NOMO-1 treated with dmso at 0.1 percent for 144 hours (cell line): ENCODE measurements around the gene C2CD2.

ENCODE experiments used
- DNase-seq: peaks from one replicate; lab custom pipeline; 2025; ENCODE audit not compliant: unreplicated experiment; lab: John Stamatoyannopoulos, UW

The C2CD2 gene

DNA sequence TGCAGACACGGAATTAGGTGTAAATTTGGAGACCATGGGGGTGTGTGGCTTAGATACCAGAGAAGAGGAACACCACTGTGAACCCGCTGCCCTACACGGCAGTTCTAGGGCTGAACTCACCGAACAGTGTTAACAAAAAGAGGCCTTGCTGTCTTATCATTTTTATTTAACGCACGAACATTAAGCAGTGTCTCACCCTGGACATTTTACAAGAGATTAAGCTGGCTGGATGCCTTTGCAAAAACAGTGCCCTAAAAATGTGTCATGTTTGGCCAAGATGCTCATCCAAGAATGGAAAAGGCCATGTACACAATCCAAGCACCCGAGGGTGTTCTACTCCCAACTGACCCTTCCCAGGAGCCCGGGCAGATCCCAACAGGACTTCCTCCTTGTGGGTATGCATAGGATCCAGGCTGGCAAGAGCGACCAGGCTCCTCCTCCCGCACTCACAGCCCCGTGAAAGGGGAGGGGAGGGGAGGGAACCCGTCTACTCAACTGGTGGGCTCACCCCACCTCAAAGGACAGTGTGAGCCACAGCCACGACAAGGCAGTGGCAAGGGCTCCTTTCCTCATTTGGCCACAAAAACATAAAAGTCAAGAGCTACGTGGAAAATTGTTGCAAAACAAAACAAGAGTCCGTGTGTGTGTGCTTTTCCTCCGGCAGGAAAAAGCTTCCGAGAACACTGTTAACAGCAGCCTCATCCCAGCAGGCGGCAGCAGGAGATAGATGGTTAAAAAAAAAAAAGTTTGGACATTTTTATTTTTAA lies 20.3 kb downstream of the C2CD2 start:
- no peak for DNase-seq

DNA sequence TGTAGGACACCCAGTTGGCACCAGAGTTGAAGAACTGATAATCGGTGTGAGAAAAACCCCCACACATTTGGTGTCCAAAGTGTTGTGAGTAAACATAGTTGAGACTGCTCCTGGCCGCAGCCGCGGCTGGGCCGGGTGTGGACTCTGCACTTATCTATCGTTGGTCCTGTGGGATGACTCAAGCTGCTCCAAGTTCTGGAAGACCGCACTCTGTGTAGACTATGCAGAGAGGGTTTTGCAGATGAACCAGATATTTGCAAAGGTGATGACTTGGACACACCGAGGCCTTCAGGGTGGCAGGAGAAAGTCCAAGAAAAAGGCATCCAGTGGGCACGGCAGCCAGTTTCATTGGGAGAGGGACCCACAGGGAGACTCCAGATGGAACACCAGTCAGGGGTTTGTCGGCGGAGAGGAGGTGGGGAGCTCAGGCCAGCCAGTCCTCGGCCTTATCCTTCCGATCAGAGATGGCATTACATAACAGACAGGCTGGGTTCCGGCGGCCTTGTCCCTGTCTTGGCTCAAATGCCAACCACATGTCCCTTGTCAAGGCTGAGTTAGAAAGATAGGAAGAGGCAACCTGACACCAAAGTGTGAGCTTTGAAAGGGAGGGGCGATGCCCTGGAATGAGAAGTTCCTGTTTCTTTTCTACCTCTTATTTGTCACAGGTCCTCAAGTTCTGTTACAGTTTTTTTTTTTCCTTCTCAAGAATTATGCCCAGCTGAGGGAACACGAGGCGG lies 21.1 kb downstream of the C2CD2 start:
- DNase-seq, result no peak

DNA sequence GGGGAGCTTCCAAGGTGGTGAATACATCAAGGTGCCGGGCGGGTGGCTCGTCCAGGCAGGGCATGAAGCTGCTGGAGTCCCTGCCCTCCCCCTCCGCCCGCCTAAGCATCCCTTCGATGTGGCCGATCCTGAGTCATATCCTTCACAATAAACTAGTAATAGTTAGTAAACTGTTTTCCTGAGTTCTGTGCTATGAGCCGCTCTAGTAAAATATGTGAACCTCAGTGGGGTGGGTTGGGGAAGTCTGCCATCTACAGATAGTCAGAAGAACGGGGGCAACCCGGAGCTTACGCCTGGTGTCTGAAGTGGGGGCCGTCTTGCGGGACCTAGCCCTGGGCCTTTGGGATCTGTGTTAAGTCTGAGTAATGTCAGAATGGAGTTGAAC lies 21.6 kb downstream of the C2CD2 start:
- no peak for DNase-seq

DNA sequence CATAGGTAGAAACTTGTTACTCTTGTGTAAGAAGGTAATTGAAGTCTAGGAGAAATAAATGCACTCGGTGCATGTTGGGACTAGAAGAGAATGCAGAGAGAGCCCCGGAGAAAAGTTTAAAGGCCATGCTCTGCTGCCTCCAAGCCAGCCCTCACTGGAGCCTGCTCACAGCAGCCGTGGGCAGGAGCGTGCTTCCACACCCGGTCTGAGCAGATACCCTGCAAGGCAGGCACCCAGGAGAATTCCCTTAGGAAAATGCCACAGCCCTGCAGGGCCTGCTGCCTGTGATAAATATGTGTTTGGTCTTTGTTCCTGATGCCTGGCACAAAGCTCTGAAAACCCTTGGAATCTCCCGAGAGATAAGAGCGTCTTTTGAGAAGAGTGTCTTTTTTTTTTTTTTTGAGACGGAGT lies 22.8 kb downstream of the C2CD2 start:
- no peak for DNase-seq

DNA sequence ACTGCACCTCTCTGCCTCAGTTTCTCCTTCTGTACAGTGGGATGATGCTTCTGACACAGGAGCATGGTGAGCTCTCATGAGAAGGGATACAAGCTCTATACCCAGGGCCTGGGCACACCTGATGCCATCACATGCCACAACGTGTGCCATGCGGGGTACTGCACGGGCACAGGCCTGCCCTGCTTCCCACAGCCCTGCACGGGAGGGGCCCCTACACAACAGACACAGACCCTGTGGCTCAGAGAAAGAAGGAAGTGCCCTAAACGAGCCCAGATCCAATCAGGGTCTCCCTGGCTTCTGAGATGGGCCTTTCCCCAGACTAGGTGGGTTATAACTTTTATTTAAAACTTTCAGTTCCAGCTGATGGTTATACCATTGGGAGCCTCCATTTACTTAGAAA lies 24.6 kb downstream of the C2CD2 start:
- no peak for DNase-seq

DNA sequence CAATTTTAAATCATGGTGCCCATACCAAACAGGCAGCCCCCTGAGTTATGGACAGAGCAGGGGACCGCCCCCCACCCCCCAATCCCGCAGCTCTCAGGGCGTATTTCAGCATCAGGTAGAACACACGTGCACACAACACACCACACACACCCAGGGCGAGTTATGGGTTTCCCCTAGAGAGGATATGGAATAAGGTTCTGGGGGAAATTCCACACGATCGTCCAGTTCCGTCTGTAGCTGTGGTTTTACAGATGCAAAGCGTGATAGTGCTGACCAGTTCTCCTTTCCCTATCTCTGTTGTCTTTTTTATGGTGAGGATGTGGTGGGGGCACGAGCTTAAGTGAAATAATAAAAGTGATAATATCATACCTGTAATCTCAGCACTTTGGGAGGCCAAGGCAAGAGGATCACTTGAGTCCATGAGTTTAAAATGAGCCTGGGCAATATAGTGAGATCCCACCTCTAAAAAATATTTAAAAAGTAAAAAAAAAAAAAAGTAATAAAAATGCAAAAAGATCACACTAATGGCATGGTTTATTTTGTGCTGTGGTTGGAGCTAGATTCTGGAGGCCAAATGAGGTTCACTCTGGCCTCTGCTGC lies 25.1 kb downstream of the C2CD2 start:
- DNase-seq, result no peak

DNA sequence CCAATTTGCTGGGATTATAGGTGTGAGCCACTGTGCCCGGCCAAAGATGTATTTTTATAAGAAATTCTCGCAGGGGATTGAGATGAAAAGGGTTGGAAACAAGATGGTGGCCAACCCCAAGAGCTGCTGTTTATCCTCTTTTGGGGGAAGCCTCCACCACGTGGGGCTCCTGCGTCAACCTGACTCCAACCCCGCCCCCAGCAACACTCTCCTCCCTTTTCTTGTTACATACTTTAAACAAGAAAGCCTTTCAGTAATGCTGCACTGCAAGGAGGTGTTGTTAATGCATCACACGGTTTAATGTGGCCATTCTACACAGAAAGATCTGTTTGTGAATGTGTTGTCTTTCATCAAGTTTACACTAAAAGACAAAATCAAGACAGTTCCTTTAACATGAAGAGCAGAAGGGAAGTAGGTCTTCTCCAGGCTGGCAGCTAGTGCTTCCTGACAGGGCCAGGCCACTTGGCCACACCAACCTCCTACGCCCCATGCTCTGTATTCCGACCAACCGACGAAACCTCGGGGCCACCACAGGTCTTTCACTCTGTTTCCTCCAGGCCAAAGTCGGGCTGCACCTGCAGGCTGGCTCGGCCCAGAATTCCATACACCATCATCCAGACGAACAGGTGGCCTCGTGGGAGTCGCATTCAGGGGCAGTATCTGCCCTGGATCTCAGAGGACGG lies 25.9 kb downstream of the C2CD2 start:
- no peak for DNase-seq

DNA sequence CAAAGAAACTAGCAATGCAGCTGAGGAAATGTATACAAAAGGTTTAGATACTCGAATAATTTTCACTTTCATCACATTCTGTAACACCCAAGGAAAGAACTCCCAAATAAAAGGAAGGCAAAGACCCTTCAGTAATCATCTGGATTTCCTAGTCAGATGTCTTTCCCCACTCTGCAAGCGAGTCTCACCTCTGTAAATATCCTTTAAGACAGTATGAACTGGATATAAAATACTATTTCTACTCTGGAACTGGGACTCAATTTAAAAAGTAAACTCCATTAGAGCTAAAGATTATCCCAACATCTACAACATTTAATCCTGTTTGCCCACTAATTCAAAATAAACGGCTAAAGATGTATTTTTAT lies 27.0 kb downstream of the C2CD2 start:
- DNase-seq, result no peak

DNA sequence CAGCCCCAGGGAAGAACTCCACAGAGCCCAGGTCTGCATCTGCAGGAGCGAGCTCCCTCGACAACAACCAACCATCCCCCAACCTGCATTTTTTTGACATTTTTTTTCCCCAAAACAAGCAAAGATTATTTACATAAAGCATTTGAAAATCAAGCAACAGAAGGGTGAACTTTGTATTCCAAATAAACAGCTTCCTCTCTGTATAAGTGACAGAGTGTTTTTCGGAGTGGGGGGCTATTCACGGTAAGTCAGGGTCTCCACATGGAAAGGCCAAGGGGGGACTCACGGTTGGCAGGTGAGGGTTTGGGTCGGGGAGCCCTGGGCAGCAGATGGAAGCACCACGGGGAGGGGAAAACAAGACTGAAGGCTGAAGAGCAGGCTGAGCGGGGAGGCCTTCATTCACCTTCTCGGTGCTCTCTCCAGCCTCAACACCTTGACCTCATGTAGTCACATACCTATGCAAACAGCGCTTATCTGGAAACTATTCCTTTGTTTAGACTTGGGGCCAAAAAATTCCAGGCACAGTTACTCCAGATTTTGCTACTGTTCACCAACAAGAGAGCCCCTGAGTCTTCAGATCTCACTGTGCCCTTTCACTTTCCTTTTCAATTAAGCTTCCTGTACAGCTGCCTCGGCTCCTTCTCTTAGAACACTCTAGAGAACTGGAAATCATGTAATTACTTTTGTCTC lies 27.6 kb downstream of the C2CD2 start:
- no peak for DNase-seq

DNA sequence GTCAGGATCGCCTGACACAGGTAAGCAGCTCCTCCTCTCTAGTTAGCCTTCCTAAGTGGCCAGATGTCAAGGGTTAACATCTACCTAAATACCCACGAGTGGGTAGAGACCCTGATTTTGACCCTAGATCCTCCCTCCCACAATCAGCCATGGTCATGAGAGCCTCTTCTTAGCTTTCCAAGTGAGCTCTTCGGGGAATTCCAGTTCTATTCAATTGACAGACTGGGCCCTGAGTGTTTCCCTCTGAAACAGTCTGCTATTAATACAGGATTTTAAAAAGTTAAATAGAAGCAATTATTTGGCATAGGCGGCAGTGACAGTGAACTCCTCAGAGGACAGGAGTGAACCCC lies 28.1 kb downstream of the C2CD2 start:
- DNase-seq, result no peak

DNA sequence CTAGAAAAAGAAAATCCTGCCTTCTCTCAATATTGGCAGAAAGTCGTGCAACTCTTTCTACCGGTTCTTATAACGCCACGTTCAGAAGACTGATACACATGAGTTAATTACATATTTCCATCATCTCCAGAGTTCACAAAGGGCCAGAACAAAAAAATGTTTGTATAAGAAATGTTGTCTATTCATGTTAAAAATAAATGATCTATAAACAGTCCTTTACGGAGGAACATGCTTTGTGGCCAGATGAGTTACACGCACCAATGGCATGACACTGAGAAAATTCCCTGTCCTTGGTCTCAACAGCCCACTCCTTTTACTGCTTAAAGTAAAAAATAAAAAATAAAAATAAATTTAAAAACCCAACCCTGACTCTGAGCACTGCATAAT lies 29.5 kb downstream of the C2CD2 start:
- DNase-seq, result no peak

DNA sequence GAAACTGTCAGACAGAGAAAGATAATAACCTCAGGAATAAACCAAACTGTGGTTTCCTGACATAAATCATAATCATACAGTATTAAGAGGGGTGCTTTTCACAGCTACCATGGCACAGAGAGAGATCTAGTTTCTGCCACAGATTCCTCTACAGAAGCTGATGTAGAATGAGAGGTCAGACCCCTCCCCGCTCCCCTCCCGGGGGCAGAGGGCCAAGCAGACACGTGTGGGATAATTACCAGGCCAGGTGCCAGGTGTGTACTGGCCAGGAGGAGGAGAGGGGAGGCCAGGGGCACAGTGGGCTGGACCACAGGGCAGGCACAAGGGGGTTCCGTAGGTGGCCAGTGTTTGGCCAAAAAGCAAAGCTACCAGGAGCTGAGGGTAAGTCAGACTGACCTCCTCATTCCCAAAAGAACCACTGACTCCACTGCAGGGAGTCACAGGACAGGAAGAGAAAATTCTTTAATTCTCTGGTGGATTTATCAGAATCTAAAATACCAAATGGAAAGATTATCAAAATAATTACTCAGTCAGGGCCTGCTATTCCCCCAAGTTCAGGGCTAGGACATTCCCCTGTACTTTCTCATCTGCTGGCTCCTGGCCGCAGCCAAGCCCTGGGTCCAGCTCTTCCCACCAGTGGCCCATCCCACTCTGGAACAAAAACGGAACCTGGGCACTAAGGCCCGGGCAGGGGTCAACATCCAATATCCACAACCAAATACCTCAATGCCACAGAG lies 30.0 kb downstream of the C2CD2 start:
- DNase-seq, result no peak

DNA sequence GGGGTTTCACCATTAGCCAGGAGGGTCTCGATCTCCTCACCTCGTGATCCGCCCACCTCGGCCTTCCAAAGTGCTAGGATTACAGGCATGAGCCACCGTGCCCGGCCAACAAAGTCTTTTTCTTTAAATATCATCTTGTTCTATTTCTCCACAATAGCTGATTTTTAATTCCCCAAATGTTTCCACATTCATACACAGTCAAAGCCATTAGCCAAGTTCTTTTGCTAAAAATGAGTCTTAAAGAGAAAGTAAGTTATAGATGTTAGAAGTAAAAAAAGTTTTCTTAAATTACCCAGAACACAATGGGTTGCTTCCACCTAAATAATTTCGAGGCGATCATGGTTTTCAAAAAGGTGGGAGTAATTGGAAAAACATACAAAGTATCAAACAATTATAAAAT lies 30.6 kb downstream of the C2CD2 start:
- DNase-seq, result no peak

DNA sequence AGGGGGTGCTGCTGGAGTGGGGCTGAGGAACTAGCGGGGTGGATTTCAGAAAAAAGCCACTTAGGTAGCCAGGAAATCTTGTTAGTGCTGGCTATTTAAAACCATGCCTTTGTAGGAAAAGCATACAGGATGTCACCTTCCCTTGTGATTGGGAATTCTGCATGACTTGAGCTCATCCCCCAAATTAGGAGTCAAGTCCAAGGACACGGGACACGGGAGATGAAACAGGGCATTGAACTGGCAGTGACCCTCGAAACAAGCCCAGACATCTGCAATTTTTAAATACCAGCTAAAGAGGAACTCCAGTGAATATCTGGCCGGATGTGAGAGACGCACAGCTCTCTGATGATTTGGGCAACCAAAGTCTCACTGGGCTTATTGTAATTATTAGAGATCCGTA lies 32.8 kb downstream of the C2CD2 start:
- DNase-seq, result peak; percentile 24

DNA sequence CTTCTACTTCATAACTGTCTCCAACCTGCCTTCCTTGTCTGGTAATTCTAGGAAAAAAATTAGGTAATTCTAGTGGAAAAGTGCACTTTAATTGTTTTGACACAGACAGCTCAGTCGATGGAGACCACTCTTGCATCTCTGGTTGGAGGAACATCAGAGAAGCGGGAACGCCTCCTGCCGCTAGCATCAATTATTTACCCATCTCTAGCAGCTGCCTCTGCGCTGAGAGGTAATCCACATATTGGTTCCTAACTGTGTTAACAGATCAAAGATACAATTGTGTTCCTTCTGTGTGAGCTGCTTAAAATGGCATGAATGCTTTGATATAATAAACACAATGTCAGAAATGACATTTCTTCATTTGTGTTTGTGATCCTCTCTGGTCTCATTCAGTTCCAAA lies 33.3 kb downstream of the C2CD2 start:
- no peak for DNase-seq

DNA sequence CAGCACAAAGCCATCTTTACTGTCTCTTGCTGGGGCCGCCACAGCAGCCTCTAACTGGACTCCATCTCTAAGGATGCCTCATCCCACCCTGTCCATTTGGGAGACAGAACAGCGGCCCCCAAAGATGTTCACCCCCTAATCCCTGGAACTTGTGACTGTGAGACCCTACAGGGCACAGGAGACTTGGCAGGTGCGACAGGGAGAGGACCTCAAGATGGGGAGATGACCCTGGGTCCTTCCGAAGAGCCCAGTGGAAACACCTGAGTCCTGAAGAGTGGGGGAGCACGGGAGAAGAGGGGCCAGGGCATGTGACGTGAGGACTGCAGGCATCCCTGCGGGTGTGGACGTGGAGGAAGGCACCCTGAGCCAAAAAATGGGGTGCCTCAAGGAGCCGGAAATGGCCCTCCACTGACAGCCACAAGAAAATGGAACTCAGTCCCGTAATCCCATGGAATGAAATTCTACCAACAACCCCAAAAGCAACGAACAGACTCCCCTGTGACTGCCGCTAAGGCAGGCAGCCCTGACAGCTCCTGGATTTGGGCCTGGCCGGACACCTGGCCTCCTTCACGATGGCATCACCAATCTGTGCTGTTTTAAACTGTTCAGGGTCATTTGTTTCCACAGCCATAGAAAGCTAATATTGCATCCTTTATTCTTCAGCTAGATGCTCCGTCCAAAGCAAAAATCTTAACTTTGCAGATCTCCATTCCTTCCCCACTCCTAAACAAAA lies 34.0 kb downstream of the C2CD2 start:
- no peak for DNase-seq

DNA sequence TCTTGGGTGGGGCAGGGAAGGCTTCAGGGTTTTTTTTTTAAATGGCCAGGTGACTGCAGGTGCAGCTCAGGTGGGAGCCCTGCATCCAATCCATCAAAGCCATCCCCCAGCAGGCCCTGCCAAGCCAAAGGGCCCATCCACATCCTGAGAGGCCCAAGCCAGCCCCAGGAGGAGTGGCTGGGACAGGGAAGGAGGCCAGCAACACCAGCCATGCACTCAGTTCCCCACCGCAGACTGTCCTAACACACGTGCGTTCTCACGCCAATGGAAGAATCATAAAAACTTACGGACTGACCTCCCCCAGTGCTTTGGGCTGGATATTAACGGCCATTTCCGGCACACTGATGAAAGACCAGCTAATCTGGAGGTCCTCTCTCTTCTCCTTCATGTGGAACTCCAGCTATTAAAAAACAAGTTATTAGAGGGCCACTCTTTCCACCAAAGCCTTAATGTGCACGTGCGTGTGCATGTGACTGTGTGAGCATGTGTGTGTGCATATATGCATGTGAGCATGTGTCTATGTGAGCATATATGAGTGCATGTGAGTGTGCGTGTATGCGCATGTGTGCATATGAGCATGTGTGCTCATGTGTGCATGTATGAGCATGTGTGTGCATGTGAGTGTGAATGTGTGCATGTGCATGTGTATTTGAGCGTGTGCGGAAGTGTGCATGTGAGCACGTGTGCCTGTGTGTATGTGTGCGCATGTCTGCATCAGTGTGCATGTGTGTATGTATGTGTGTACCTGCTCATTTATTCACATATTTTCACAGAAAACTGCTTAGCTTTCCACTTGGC lies 35.1 kb downstream of the C2CD2 start:
- no peak for DNase-seq

DNA sequence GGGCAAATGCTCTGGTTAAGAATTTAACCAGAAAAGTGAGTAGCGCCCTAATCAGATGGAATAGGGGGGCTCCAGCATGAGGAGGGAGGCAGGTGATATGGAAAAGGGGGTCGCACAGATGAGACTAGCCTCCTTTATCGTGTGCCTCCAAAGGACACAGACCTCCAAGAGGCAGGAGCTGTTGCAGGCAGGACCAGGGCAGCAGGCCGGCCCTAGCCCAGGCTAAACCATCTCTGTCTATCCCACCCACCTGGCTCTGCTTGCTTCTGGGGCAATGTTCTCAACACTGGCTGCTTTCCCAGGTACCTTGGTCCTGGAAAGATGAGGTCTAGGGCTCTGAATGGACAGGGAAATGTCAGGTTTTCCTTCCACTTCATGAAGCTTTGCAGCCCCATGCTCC lies 36.3 kb downstream of the C2CD2 start:
- DNase-seq, result no peak

DNA sequence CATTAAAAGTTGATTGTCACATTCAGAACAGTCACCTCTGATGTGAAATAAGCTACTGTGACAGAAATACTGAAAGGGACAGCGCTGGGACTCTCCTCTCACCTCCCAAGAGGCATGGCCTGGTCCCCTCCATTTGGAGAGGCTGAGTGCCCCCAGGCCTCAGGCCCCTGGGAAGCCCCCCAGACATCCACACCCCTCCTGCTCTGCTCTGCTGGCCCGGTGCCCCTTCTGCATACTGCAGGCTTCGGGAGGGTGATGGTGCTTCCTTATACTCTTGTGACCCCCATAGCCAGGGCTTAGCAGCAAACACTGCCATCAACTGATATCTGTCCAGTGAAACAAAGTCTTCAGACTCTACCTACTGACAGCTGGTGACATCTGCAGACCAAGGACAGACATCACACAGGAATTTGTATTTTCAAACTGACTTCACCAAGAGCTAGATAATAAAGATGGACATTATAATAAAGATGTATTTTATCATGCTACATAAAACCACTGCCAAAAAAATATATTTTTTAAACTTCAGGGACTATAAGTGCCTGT lies 36.9 kb downstream of the C2CD2 start:
- DNase-seq, result no peak
